ES-I3 (cell line): ENCODE results near the gene DTX2.
"Not testable (repeated sequence)": the region's sequence is repeated elsewhere in the genome, so short reads cannot be mapped to it uniquely, and the experiment has no call there.

Experiments
- H3K36me3 ChIP-seq: 2 replicates; pipeline ENCODE4 v1.6.1; 2013; ENCODE audit warnings: mild to moderate bottlenecking, low read length, control low read depth, moderate library complexity; ENCODE audit not compliant: insufficient read depth
- H3K4me1 ChIP-seq: 2 replicates; pipeline ENCODE4 v1.6.1; 2013; ENCODE audit warnings: mild to moderate bottlenecking, control low read depth, low read length; ENCODE audit not compliant: insufficient read depth
- H3K9ac ChIP-seq: 2 replicates; pipeline ENCODE4 v1.6.1; 2013; ENCODE audit warnings: low read depth, mild to moderate bottlenecking, low read length, moderate library complexity
- H3K9me3 ChIP-seq: 2 replicates; pipeline ENCODE4 v1.6.1; 2013; ENCODE audit warnings: mild to moderate bottlenecking, low read length, moderate library complexity; ENCODE audit not compliant: control insufficient read depth, insufficient read depth

Gene DTX2

GRCh38 chr7:76430836-76431235 is 30.7 kb upstream of the DTX2 start:
- H3K9me3 ChIP-seq: no peaks in the 10 kb centered on the region
- peaks cover 14% of the 10 kb centered on the region for H3K4me1 ChIP-seq
- H3K9ac ChIP-seq: no peak overlapping the region
- no peaks in the 10 kb centered on the region for H3K36me3 ChIP-seq

- not testable (repeated sequence) for H3K36me3 ChIP-seq, H3K9ac ChIP-seq, H3K4me1 ChIP-seq, H3K9me3 ChIP-seq
Observed at GRCh38 chr7:76437873-76438272, 23.6 kb upstream of the DTX2 start.

- H3K4me1 ChIP-seq: not testable (repeated sequence)
Observed at GRCh38 chr7:76439120-76439888, 22.2 kb upstream of the DTX2 start.

GRCh38 chr7:76440404-76440803 is 21.1 kb upstream of the DTX2 start:
- H3K9me3 ChIP-seq, H3K9ac ChIP-seq, H3K36me3 ChIP-seq, H3K4me1 ChIP-seq: not testable (repeated sequence)

More at GRCh38 chr7:76439120-76439888, 22.2 kb upstream of the DTX2 start:
- H3K9me3 ChIP-seq, H3K9ac ChIP-seq, H3K36me3 ChIP-seq: not testable (repeated sequence)

GRCh38 chr7:76441792-76442191 is 19.7 kb upstream of the DTX2 start:
- H3K9me3 ChIP-seq, H3K36me3 ChIP-seq, H3K4me1 ChIP-seq, H3K9ac ChIP-seq: not testable (repeated sequence)

DNA sequence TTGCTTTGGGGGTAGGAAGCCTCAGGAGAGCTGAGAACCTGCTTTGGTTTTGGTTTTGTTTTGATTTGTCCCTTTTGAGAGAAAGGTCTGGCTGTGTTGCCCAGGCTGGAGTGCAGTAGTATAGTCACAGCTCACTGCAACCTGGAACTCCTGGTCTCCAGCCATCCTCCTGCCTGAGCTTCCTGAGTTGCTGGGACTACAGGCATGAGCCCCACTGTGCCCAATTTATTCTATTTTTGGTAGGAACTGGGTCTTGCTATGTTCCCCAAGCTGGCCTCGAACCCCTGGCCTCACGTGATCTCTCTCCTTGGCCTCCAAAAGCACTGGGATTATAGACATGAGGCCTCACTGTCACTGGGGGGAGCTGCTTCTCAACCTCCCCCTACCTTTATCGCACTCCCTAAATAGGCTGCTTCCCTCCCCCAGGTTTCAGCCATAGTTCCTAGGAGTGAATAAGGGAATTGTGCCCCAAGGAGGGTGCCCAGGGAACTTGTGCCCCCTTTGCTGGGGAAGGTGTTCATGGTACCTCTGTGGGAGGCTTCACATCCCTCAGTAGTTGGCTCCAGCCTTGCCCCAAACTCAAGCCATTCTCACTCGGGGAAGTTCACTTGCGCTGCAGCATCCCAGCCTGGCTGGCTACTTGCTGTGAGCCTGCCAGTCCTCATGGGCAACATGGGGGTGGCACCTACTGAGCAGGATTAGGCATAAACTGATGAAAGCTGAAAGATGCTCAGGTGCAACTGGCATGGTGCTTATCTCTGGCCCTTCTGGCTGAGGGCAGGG is 18.7 kb upstream of the DTX2 start:
- not testable (repeated sequence) for H3K36me3 ChIP-seq, H3K9ac ChIP-seq, H3K4me1 ChIP-seq, H3K9me3 ChIP-seq

DNA sequence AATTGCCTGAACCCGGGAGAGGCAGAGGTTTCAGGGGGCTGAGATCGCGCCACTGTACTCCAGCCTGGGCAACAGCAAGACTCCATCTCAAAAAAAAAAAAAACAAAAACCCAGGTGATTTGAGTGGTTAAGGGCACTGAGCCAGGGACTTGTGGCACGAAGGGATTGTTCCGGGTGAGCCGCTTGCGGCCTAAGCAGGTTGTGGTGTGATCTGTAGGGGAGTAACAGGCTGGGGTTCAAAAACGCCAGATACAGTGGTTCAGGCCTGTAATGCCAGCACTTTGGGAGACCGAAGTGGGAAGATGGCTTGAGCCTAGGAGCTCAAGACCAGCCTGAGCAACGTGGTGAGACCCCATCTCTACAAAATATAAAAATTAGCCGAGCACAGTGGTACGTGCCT is 17.7 kb upstream of the DTX2 start:
- H3K36me3 ChIP-seq, H3K4me1 ChIP-seq, H3K9me3 ChIP-seq, H3K9ac ChIP-seq: not testable (repeated sequence)

DNA sequence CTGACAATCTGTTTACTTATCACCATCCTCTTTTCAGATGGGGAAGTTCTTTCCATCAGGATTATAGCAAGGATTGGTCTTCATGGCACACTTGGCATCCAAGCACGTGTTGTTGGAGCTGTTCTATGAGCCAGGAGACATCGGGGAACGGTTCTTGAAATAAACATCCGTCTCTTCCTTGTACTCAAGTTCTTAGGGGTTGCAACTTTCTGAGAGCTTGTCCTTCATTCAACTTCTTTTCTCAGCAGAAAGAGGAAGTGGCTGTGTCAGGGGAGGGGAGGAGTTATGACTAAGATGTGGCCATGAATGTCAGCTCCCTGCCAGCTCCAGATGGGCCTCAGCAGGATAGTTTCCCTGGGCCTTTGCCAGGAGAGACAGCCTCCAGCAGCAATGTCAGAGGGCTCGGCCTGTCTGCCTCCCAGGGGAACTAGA is 15.9 kb upstream of the DTX2 start:
- H3K9ac ChIP-seq, H3K36me3 ChIP-seq: not testable (repeated sequence)

GRCh38 chr7:76457017-76457416 is 4.5 kb upstream of the DTX2 start:
- H3K4me1 ChIP-seq, H3K9me3 ChIP-seq, H3K9ac ChIP-seq, H3K36me3 ChIP-seq: not testable (repeated sequence)

More for the DNA sequence above, 15.9 kb upstream of the DTX2 start:
- not testable (repeated sequence) for H3K9me3 ChIP-seq, H3K4me1 ChIP-seq

GRCh38 chr7:76458504-76458903 is 3.0 kb upstream of the DTX2 start:
- not testable (repeated sequence) for H3K9me3 ChIP-seq, H3K4me1 ChIP-seq, H3K9ac ChIP-seq, H3K36me3 ChIP-seq

DNA sequence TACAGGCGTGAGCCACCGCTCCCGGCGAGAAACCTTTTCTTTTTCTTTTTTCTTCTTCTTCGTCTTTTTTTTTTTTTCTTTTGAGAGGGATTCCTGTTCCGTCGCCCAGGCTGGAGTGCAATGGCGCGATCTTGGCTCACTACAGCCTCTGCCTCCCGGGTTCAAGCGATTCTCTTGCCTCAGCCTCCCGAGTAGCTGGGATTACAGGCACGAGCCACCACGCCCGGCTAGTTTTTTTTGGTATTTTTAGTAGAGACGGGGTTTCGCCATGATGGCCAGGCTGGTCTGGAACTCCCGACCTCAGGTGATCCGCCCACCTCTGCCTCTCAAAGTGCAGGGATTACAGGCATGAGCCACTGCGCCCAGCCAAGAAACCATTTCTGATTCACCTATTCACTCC is 742 bp upstream of the DTX2 start:
- H3K36me3 ChIP-seq, H3K4me1 ChIP-seq, H3K9me3 ChIP-seq, H3K9ac ChIP-seq: not testable (repeated sequence)

- H3K9me3 ChIP-seq, H3K9ac ChIP-seq, H3K36me3 ChIP-seq, H3K4me1 ChIP-seq: not testable (repeated sequence)
Observed at GRCh38 chr7:76462271-76462882, 868 bp downstream of the DTX2 start.

DNA sequence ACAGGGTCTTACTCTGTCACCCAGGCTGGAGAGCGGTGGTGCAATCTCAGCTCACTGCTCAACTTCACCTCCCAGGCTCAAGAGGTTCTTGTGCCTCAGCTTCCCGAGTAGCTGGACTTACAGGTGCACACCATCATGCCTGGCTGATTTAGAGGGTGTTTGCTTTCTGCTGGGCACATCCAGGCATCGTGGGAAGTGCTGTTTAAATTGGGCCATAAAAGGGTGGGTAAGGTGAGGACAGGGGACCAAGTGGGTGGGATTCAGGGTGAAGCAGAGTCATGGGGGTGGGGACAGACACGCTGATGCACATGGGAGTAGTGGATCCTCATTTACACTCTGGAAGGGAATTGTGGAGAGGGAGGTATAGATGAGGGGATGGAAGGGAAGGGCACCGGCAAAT is 3.5 kb downstream of the DTX2 start:
- H3K9me3 ChIP-seq: not testable (repeated sequence)

GRCh38 chr7:76465950-76466349 is 4.4 kb downstream of the DTX2 start:
- H3K9me3 ChIP-seq, H3K4me1 ChIP-seq, H3K36me3 ChIP-seq, H3K9ac ChIP-seq: not testable (repeated sequence)

More for the DNA sequence above, 3.5 kb downstream of the DTX2 start:
- not testable (repeated sequence) for H3K36me3 ChIP-seq, H3K9ac ChIP-seq, H3K4me1 ChIP-seq
